HepG2 (cell line): Measurements from ENCODE around the gene FOXR1. TPM values are rescaled to one million over a fixed set of nuclear protein-coding genes. Genes with fewer than 3 reads are reported as not detected.
"Not testable (repeated sequence)": the region's sequence is repeated elsewhere in the genome, so short reads cannot be mapped to it uniquely, and the experiment has no call there.

Source experiments
- ATAC-seq: fragments of 200-7000 bp; cut with Tn5 transposase; 3 replicates; pipeline ENCODE4 v1.9.1; 2020; ENCODE audit warnings: mild to moderate bottlenecking, moderate library complexity
- BruUV-seq: library from RNA; stranded (reverse); fragments of 400-500 nt; replicated peaks from 2 replicates; lab custom pipeline; 2021; lab: Mats Ljungman, UMichigan
- CTCF ChIA-PET: fragments of 300-600 bp; formaldehyde crosslinking; extraction: SDS; loops from one replicate; lab custom pipeline; 2021; ENCODE audit warnings: low total read pairs, inconsistent platforms, low intra/inter-chr PET ratio; lab: Yijun Ruan, JAX
- POLR2A ChIA-PET: fragments of 350-600 bp; sonication (Branson Sonifier 250); formaldehyde crosslinking; loops from one replicate; lab custom pipeline; 2020; ENCODE audit warnings: antibody characterized with exemption, inconsistent platforms; lab: Yijun Ruan, JAX
- DNase-seq: peaks from one replicate; pipeline ENCODE4 v3.0.0-alpha.2; 2015; ENCODE audit warnings: low spot score
- FAIRE-seq: peaks from 3 replicates; lab custom pipeline; 2011; peaks lifted over from hg19 to GRCh38; lab: Jason Lieb, UNC
- H2AFZ ChIP-seq: one replicate; pipeline ENCODE4 v1.6.1; 2011; ENCODE audit warnings: low read length, inconsistent platforms
- H3K27ac ChIP-seq: fragments of 300-600 bp; 3 replicates; pipeline ENCODE4 v1.8.0; 2011; ENCODE audit warnings: mixed run types, mild to moderate bottlenecking, mixed read lengths, low read length, inconsistent platforms; ENCODE audit not compliant: insufficient read depth; ENCODE audit errors: extremely low read length
- H3K27me3 ChIP-seq, 2 experiments: fragments of 200-600 bp in 1 of 2; 2 replicates in 1 of 2; 3 replicates in 1 of 2; pipeline versions ENCODE4 v1.6.0 to v1.8.0; 2011; ENCODE audit warnings: low read length in 2 of 2, mild to moderate bottlenecking in 2 of 2, moderate library complexity in 2 of 2, inconsistent platforms in 1 of 2; ENCODE audit not compliant: insufficient read depth in 2 of 2, control insufficient read depth in 1 of 2
- H3K36me3 ChIP-seq, 2 experiments: fragments of 200-600 bp in 1 of 2; replicated peaks in 1 of 2; 2 replicates in 1 of 2; 3 replicates in 1 of 2; pipeline versions ENCODE4 v1.5.1 to v1.8.0; 2011; ENCODE audit warnings: low read length in 2 of 2, inconsistent platforms in 1 of 2; ENCODE audit not compliant: insufficient read depth in 2 of 2, control insufficient read depth in 1 of 2
- H3K4me1 ChIP-seq: 2 replicates; pipeline ENCODE4 v1.5.1; 2012; ENCODE audit warnings: low read length, inconsistent platforms; ENCODE audit not compliant: insufficient read depth
- H3K4me2 ChIP-seq: 2 replicates; pipeline ENCODE4 v1.6.0; 2011; ENCODE audit warnings: low read depth, low read length, inconsistent platforms
- H3K4me3 ChIP-seq, 3 experiments: fragments of 200-600 bp in 1 of 3; sonication (generic), shearing (Covaris generic) in 1 of 3; replicated peaks in 1 of 3; 2 replicates each; pipeline ENCODE4 v1.5.1; 2011 to 2016; ENCODE audit warnings: low read length in 3 of 3, inconsistent platforms in 2 of 3, low read depth in 2 of 3, mild to moderate bottlenecking in 2 of 3, control low read depth in 1 of 3, mixed read lengths in 1 of 3; ENCODE audit not compliant: insufficient read depth in 1 of 3
- H3K79me2 ChIP-seq: one replicate; pipeline ENCODE4 v1.6.1; 2011; ENCODE audit warnings: low read length, inconsistent platforms; ENCODE audit not compliant: insufficient read depth
- H3K9ac ChIP-seq: 2 replicates; pipeline ENCODE4 v1.6.0; 2011; ENCODE audit warnings: mild to moderate bottlenecking, low read depth, low read length, inconsistent platforms; ENCODE audit not compliant: insufficient read depth
- H3K9me3 ChIP-seq: 2 replicates; pipeline ENCODE4 v1.5.1; 2012; ENCODE audit warnings: mild to moderate bottlenecking, low read length
- H4K20me1 ChIP-seq: 2 replicates; pipeline ENCODE4 v1.6.0; 2011; ENCODE audit warnings: inconsistent platforms, mild to moderate bottlenecking, low read length, moderate library complexity; ENCODE audit not compliant: insufficient read depth
- CTCF ChIP-seq: sonication (generic); formaldehyde crosslinking; IDR thresholded peaks from 2 replicates; pipeline ENCODE4 v1.5.0; 2020; ENCODE audit warnings: mild to moderate bottlenecking, missing genetic modification reagents, moderate library complexity
- PAX8 ChIP-seq: sonication (generic); formaldehyde crosslinking; IDR thresholded peaks from 2 replicates; pipeline ENCODE4 v1.8.0; 2022; ENCODE audit warnings: mild to moderate bottlenecking, missing genetic modification reagents, borderline replicate concordance
- RBFOX2 ChIP-seq: fragments of 200-400 bp; formaldehyde crosslinking; IDR thresholded peaks from 2 replicates; pipeline ENCODE4 v1.6.1; 2017; ENCODE audit warnings: low read depth, mild to moderate bottlenecking, low read length
- SAFB2 ChIP-seq: sonication (generic); formaldehyde crosslinking; IDR thresholded peaks from 2 replicates; pipeline ENCODE4 v1.5.1; 2020; ENCODE audit warnings: missing genetic modification reagents, low read depth, mild to moderate bottlenecking, borderline replicate concordance
- YY1 ChIP-seq: IDR thresholded peaks from 2 replicates; pipeline ENCODE4 v1.6.1; 2011; ENCODE audit warnings: low read length, low read depth, moderate library complexity, mild to moderate bottlenecking; ENCODE audit not compliant: insufficient read depth, insufficient replicate concordance
- ZBTB33 ChIP-seq: sonication (generic); formaldehyde crosslinking; IDR thresholded peaks from 2 replicates; pipeline ENCODE4 v1.4.0; 2020; ENCODE audit warnings: missing genetic modification reagents
- ZNF121 ChIP-seq: sonication (generic); formaldehyde crosslinking; IDR thresholded peaks from 2 replicates; pipeline ENCODE4 v1.5.0; 2020; ENCODE audit warnings: mild to moderate bottlenecking, missing genetic modification reagents
- ZNF605 ChIP-seq: sonication (generic); formaldehyde crosslinking; IDR thresholded peaks from 2 replicates; pipeline ENCODE4 v1.8.0; 2022; ENCODE audit warnings: mild to moderate bottlenecking, missing genetic modification reagents
- WGBS: methylation state at CpG from one replicate; pipeline ENCODE4 v1.1.6; 2017; ENCODE audit warnings: low lambda C conversion rate; 5-methylcytosine and 5-hydroxymethylcytosine counted together
- in situ Hi-C: cut with HindIII; loops from 2 replicates; pipeline ENCODE4 v1.10.0; 2017; ENCODE audit warnings: low pct_unique_long_range_greater_than_20kb; ENCODE audit not compliant: extremely low pct_ligation_motif_present
- intact Hi-C: fragments of 100-400 bp; cut with micrococcal nuclease; formaldehyde crosslinking; loops from one replicate; pipeline ENCODE4 v1.10.0; 2022; ENCODE audit not compliant: unreplicated experiment
- polyA plus RNA-seq, 8 experiments: library from polyadenylated mRNA; depleted of rRNA in 3 of 8; stranded (reverse) in 7 of 8; unstranded in 1 of 8; fragments of >200 nt; fragmentation: Illumina TruSeq in 4 of 8; extraction: Trizol in 4 of 8; gene quantifications; 2 replicates each; pipeline versions ENCODE4 v1.2.1 to v1.2.3, GENCODE V29; 2011 to 2016; ENCODE audit warnings: low read depth in 4 of 8, missing spikeins in 1 of 8, mixed read lengths in 1 of 8; ENCODE audit not compliant: insufficient read depth in 1 of 8
- total RNA-seq, 5 experiments: library from RNA; depleted of rRNA; stranded (reverse); fragments of >200 nt; fragmentation: Illumina TruSeq; extraction: Trizol; gene quantifications; 2 replicates each; pipeline ENCODE4 v1.2.3, GENCODE V29; 2016; ENCODE audit warnings: low read depth in 1 of 5

FOXR1 gene
- total and polyA plus RNA-seq, 2 of the 13 experiments (the other 11 are each of a cell fraction or from before 2014, with no cell fraction given): not detected

GRCh38 chr11:119015054-119015611 lies 43.6 kb downstream of the FOXR1 start (continued):
- TF ChIP-seq ZBTB33 (peak; percentile 98), YY1 (peak; percentile 62), ZNF121 (CRISPR knock-in tag) (peak; percentile 61; the same call in 1 of the 2 replicates), CTCF (CRISPR knock-in tag) (peak; percentile 59)

- ChIA-PET CTCF (no interaction called here), POLR2A (interaction anchor here (0.7 to 6.9 kb wide), 8 partner anchors 8 to 129 kb away, joined by 3 to 66 read pairs (median 4); partner anchors contain the start of genes CENATAC, HMBS and VPS11)
- DNase-seq (no peak), FAIRE-seq (no peak), ATAC-seq (no peak)
- 77% methylated on average over 14 of the region's 14 CpGs for WGBS
- Histone ChIP-seq H3K79me2 (peaks cover 48% of the 10 kb centered on the region), H3K27me3 (peaks cover 0 to 4% of the 10 kb centered on the region in 2 experiments; a peak in 2 of 5 replicates), H3K9ac (peak overlapping the region; percentile 93; the same call in 1 of the 2 replicates), H2AFZ (no peak overlapping the region), H3K4me2 (peak overlapping the region; percentile 72), H3K9me3 (no peaks in the 10 kb centered on the region), H3K4me1 (peaks cover 41% of the 10 kb centered on the region), H3K36me3 (peaks cover 5 to 37% of the 10 kb centered on the region in 2 experiments), H3K4me3 (peak overlapping the region; percentile 72 to 99 (median 93); a peak in 5 of 6 replicates), H3K27ac (no peak overlapping the region), H4K20me1 (peaks cover 17% of the 10 kb centered on the region)
- intact Hi-C loops (no loop called here), in situ Hi-C loops (no loop called here)
- no TSS peak for BruUV-seq
- TF ChIP-seq ZNF605 (0 out of 2 replicates have a peak, but pooled peaks have one; percentile 23), PAX8 (CRISPR knock-in tag) (no peak), RBFOX2 (peak; percentile 60; the same call in 1 of the 2 replicates), SAFB2 (CRISPR knock-in tag) (0 out of 2 replicates have a peak, but pooled peaks have one; percentile 26)
Observed at GRCh38 chr11:119016216-119017009, 44.9 kb downstream of the FOXR1 start.

- 3% methylated on average over 10 of the region's 10 CpGs for WGBS
- in situ Hi-C loops: not testable (repeated sequence)
Observed at GRCh38 chr11:119017377-119017776, 45.8 kb downstream of the FOXR1 start.

More at GRCh38 chr11:119017377-119017776, 45.8 kb downstream of the FOXR1 start:
- POLR2A ChIA-PET: interaction anchor here (1.6 to 6.9 kb wide), 5 partner anchors 11 to 85 kb away, joined by 6 to 66 read pairs (median 11); partner anchors contain the start of genes CENATAC, DPAGT1, SLC37A4 and VPS11
- H3K9me3 ChIP-seq, DNase-seq, H3K27me3 ChIP-seq, CTCF ChIA-PET, H2AFZ ChIP-seq, ATAC-seq, FAIRE-seq, intact Hi-C loops, BruUV-seq: not testable (repeated sequence)
- Histone ChIP-seq H3K4me1 (peaks cover 51% of the 10 kb centered on the region), H4K20me1 (peaks cover 17% of the 10 kb centered on the region), H3K9ac (peak overlapping the region; percentile 93), H3K79me2 (peaks cover 53% of the 10 kb centered on the region), H3K27ac (peak overlapping the region; percentile 93), H3K4me2 (peak overlapping the region; percentile 72), H3K36me3 (peaks cover 5 to 37% of the 10 kb centered on the region in 2 experiments), H3K4me3 (peak overlapping the region; percentile 72 to 99 (median 93))
